GM11168 (cell line): Measurements from ENCODE around the gene ST6GALNAC2.
"Not testable (repeated sequence)": the region's sequence is repeated elsewhere in the genome, so short reads cannot be mapped to it uniquely, and the experiment has no call there.

Source experiments
- in situ Hi-C: fragments of 300-500 bp; cut with MboI; formaldehyde crosslinking; loops from one replicate; pipeline ENCODE4 v1.12.0; 2022; ENCODE audit warnings: low sequenced_read_pairs; ENCODE audit not compliant: unreplicated experiment

The ST6GALNAC2 gene

DNA sequence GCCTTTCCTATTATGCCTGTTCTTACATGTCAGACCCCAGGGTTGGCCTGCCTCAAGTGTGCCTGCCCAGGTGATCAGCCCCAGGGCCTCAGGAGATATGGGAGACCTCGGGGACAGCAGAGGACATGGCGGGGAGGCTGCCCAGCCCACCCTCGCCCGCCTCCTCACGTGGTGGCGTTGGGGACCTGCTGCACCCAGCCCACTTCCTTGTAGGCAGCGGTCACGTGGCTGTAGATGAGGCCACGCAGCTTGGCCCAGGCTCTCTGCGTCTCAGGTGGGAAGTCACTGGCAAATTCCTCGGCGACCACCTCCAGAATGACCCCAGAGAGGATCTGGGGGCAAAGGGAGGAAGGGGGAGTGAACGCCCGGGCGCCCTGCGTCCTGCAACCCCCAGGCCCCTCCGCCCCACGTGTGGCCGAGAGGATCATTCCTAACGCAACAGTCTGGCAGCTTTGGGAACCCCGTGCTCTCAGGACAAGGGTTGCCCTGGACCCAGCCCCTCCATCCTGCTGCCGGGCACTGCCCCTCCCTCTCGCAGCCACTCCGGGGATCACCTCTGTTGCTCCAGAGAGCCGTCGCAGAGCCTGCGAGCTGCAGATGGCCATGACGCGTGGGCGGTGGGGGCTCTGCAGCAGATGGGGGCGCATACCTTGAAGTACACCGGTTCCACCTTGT lies 54.7 kb downstream of the ST6GALNAC2 start:
- in situ Hi-C loops = no loop called here

DNA sequence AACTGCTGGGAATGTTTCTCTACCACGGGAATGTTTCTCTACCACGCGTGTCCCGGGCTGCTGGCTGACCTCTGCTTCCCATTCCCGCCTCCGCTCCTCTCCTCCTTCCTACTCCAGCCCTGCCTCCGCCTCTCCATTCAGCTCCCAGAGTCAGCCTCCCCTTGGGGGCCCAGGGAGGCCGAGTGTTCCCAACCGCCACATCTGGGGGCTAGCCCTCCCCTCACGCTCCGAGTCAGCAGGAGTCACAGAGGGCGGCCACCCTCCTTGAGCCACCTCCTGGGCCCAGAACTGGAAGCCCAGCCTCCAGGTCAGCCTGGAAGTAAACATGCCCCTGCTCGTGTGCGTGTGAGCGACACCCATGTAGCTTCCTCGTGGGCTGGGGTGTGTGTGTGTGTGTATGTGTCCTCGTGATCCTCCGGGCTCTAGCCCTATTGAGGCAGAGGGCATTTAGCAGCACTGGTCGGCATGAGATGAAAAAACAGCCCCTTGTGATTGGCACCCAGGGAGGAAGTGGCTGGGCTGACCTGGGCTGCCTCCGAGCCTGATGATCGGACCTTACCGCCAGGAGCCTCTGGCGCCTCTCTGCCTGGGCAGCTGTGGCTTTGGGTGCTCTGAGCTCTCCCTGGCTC lies 55.5 kb downstream of the ST6GALNAC2 start:
- in situ Hi-C loops = no loop called here

DNA sequence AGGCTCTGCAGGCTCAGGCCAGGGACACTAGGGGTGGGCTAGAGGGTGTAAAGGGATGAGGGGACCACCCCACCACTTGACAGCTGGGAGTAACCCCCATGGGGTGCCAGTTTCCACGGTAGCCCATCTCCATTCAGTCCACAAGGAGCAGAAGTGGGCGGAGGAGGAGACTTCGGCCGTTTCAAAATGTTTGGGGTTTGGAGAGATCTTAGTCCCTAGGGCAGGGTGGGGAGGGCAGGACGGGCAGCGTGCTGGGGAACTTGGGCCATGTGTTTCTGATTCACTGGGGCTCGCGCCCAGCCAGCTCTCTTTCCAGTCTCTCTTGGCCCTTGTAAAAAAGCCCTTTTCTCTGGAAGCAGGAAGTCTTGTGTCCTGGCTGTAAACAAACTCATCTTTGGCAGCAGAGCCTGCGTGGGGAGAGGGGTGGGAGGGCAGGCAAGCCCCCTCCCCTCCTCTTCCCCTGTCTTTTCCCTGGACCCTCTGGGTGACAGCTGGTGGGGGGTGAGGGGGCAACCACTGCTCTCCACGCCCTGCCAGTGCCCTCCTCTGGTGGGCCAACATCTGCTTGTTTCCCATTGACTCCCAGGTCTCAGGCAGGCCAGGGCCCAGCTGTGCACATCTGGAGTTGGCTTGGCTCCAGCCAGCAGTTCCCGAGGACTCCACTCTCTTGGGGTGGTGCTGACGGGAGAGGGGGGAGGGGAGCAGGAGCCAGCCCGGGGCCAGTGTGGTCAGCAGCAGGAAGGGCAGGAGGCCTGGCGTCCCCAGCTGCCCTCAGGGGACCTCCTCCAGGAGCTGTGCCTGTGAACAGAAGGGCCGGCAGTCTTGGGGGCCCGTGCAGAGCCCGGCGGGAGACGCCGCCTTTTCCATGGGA lies 56.2 kb downstream of the ST6GALNAC2 start:
- in situ Hi-C loops = no loop called here

DNA sequence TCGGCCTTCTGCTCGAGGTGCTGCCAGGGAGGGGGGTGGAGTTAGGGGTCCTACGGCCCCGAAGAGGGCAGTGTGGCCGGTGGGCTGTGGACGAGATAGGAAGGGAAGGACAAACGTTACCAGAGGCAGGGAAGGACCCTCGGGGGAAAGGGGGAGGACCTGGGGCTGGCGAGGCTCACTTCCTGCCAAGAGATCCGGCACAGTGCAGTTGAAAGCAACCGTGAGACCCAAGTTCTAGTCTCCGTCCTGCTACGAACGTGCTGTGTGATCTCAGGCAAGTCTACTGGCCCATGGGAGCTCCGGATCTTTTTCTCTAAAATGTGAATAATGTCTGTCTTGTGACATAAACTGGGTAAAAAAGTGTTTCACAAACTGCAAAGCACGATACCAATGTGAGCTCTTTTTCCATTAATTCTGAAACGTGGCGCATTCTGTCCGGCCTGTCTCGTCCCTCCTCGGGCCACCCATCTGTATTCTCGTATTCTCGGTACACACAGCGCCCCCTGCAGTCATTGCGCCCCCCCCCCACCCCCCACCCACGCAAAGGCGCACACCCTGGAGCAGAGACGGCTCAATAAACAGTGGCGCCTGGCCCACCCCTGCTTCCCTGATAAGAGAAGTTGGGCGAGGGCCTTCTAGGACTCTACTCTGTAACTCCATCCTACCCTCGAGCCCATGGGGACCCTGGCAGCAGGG lies 57.0 kb downstream of the ST6GALNAC2 start:
- in situ Hi-C loops = no loop called here

DNA sequence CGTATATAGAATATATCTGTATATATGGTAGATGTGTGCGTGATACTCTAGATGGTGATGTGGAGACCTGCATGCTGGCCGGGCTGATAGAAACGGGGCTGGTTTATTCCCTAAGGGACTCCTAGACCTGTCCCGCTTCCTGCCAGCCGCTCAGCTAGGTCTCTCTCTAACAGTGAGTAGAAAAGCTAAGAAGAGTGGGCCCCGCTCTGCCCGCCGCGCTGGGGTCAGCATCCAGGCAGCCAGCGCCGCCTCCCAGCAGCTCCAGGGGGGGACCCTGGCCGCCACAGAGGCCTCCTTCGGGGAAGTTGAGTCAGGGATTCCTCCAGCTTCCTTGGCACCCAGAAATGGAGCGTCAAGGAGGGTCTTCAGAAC lies 57.5 kb downstream of the ST6GALNAC2 start:
- in situ Hi-C loops = no loop called here

DNA sequence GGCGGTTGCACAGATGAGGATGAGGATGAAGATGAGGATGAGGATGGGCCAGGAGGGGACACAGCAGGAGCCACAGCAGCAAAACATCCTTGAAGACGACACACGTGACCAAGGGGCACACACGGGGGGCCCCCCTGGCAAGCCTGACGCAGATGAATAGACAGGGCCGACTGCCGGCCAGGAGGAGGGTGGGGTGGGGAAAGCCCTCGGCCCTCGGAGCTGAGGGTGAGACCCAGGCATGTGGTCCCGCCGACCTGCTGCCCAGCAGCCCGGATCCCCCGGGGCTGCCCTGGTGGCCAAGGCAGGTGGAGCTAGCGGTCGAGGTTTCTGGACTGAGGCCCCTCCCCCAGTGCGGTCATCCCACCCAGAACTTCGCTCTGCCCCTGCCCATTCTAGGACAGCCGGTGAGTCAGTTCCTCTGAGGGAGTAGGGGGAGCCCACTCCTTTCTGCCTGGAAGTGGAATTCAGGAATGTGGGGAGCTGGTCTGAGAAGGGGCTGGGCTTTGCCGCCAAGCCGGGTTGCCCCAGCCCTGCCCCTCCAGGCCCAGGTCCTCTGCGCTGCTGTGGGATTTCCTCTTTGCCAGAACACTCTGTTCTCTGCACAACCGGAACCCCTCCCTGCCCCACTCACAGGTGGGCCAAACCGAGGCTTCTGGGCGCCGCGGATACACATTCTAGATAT lies 58.1 kb downstream of the ST6GALNAC2 start:
- in situ Hi-C loops = no loop called here

DNA sequence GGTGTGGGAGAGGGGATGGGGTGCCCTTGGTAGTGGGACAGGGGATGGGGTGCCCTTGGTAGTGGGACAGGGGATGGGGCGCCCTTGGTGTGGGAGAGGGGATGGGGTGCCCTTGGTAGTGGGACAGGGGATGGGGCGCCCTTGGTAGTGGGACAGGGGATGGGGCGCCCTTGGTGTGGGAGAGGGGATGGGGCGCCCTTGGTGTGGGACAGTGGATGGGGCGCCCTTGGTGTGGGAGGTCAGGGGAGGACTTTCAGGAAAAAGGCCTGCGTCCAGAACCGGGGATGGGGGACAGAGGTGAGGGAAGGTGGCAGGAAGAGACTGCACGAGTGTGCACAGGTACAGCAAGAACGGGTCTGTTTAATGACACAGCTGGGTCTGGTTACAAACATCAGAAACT lies 58.6 kb downstream of the ST6GALNAC2 start:
- in situ Hi-C loops = not testable (repeated sequence)

DNA sequence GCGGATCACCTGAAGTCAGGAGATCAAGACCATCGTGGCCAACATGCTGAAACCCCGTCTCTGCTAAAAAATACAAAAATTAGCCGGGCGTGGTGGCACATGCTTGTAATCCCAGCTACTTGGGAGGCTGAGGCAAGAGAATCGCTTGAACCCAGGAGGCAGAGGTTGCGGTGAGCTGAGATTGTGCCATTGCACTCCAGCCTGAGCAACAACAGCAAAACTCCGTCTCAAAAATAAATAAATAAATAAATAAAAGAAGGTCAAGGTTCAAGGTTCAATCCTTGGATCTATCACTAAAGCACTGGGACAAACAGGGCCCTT lies 60.2 kb downstream of the ST6GALNAC2 start:
- in situ Hi-C loops = not testable (repeated sequence)

DNA sequence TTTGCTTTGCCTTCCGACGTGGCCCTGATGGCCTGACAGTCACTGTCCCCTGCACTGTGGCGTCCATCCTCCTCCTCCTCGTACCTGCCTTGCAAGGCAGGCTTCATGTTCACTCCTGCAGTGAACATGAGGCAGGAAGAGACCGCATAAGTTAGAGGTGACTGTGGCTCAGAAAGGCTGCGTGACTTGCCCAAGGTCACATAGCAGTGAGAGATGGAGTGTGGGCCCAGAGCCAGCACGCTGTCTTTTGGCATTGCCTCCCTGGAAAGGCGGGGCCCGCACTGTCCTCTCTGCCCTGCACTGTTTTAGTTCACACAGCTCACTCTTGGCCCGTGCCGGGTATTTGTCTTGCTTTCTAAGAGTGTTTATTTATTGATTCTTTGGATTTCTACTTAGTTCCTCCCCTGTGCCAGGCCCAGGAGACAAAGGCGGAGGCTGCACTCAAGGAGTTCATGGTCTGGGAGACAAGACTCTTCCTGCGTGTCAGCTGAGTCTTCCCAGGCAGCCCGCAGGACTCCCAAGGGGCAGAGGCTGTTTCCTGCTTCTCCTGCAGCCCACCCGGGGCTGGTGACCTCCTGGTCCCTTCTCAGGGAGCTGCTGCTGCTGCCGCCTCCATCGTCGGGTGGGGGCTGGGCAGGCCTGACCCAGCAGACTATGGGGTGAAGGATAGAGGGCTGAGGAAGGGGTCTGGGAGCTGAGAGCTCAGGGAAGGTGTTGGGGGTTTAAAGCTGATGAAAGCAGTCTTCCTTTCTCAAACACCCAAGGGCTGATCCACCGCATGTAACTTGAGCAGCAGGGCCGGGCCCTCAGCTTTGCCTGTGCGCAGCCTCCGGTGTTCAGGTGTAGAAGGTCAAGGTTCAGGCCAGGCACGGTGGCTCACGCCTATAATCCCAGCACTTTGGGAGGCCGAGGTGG lies 60.8 kb downstream of the ST6GALNAC2 start:
- in situ Hi-C loops = loop anchor here (5.0 kb wide), 1 partner anchor 97 kb away; no protein-coding TSS in a partner anchor

DNA sequence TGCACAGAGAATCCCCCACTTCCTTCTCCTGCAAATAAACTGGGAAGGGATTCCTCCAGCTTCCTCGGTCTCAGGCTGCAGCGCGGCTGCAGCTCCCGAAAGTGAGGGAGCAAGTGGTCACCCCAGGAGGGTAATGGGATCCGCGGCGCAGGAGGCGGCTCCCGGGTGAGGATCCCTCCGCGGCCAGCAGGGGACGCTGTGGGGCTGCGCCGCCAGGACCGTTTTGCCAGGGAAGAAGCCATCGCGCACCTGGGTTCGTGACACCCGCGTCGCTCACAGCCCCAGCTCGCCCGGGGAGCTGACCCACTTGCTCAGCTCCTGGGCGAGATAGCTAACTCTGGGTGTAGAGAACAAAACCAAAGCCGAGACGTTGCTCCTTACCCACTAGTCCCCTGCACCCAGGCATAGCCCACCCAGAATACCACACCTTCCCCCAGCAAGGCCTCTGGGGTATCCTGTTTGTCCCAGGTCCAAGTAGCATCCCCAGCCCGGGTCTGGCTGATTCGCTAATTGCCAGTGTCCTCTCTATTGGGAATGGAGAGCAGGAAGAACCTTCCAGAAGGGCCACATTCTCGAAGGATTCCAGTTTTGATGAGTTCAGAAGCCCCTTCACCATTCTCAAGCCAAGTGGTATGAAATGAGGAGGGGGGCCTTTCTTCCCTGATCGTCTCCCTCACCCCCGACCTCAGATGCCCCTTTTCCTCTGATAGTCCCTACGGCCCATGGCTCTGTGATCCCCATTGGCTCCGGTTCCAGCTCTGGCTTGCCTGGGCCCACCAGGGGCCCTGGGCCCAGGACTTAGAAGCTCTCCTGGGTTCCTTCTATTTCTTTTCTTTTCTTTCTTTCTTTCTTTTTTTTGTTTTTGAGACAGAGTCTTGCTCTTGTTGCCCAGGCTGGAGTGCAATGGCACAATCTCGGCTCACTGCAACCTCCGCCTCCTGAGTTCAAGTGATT lies 62.3 kb downstream of the ST6GALNAC2 start:
- in situ Hi-C loops = loop anchor here (5.0 kb wide), 1 partner anchor 99 kb away; no protein-coding TSS in a partner anchor

DNA sequence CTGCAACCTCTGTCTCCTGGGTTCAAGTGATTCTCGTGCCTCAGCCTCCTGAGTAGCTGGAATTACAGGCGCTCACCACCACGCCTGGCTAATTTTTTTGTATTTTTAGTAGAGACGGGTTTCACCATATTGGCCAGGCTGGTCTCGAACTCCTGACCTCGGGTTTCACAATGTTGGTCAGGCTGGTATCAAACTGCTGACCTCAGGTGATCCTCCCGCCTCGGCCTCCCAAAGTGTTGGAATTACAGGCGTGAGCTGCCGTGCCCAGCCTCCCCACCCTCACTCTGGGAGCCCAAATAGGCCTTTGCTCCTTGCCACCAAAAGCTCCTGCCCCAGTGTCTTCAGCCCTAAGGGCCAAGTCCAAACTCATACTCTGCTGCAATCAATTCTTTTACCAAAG lies 64.0 kb downstream of the ST6GALNAC2 start:
- in situ Hi-C loops = loop anchor here (5.0 kb wide), 1 partner anchor 101 kb away; no protein-coding TSS in a partner anchor

DNA sequence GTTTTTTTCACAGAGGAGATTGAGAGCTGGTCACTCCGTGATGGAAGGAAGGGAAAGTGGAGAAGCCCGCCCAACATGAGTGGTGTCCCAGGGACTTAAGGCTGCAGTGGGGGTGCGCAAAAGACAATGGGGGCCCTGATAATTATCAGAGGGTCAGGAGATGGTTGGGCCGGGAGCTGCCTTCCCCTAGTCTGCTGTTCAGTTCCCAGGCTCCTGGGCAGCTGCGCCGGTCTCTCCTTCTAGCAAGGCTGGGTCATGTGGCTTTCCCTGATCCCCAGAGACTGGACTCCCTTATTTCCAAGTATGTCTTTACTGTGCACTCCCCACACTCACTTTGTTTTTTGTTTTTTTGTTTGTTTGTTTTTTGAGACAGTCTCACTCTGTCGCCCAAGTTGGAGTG lies 64.4 kb downstream of the ST6GALNAC2 start:
- in situ Hi-C loops = loop anchor here (5.0 kb wide), 1 partner anchor 101 kb away; no protein-coding TSS in a partner anchor

DNA sequence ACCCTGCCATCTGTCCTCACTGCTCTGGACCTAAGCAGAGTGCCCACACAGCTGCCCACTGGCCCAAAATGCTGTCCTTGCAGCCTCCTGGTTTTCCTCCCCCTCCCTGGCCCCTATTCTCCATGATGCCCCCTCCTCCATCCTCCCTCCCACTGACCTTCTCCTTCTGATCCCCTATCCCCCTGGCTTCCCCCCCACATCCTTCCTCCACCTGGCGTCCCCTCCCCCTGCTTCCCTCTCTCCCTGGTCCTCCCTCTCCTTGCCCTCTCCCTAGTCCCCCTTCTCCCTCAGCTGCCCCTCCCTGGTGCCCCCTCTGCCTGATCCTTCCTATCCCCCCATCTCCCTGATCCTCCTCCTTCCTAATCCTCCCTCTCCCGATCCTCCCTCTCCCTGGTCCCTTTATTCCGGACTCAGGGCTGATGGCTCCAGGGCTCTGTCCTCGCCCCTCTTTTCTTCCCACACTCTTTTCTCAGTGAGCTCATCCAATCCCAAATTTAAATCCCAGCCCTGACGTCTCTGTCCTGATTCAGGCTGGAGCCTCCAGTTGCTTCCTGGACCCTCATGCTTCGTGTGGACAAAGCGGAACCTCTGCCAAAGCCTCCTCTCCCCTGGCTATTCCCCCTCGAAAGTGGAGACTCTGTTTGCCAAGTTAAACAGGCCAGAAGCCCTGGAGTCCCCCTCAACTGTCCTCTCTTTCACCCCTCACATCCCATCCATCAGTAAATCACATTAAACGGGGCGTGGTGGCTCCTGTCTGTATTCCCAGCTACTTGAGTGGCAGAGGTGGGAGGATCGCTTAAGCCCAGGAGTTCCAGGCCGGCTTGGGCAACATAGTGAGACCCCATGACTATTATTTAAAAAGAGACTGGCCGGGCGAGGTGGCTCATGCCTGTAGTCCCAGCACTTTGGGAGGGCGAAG lies 66.4 kb downstream of the ST6GALNAC2 start:
- in situ Hi-C loops = no loop called here

DNA sequence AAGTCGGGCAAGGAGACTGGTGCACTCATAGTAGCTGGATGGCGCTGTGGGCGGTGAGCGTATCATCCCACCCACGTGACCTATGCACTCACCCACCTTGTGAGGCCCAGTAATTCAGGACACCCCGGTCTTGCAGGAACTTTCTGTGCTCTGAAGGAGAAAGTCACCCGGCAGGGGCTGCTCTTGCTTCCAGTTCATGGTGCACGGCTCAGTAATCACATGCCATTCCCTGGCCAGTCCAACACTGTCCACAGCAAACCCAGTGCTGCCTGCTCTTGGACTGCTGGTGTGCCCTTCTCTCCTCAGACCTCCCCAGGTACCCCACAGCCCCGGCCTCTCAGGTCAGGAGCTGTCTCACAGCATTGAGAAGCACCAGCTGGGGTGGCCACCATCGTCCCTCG lies 68.0 kb downstream of the ST6GALNAC2 start:
- in situ Hi-C loops = no loop called here
